Raji (cell line): ENCODE measurements around the gene ZBP1.

ENCODE experiments used
- POLR2A ChIP-seq: IDR thresholded peaks from 2 replicates; pipeline ENCODE4 v1.6.1; 2011; ENCODE audit warnings: low read depth, low read length, control low read depth; ENCODE audit not compliant: insufficient read depth

Gene ZBP1

GRCh38 chr20:57653546-57653900 is 33.3 kb upstream of the ZBP1 start:
- TF ChIP-seq POLR2A: no peak

GRCh38 chr20:57652606-57653545 is 32.6 kb upstream of the ZBP1 start:
- TF ChIP-seq POLR2A: no peak

- no peak for TF ChIP-seq POLR2A
Measured at GRCh38 chr20:57651881-57652605, 31.8 kb upstream of the ZBP1 start.

DNA sequence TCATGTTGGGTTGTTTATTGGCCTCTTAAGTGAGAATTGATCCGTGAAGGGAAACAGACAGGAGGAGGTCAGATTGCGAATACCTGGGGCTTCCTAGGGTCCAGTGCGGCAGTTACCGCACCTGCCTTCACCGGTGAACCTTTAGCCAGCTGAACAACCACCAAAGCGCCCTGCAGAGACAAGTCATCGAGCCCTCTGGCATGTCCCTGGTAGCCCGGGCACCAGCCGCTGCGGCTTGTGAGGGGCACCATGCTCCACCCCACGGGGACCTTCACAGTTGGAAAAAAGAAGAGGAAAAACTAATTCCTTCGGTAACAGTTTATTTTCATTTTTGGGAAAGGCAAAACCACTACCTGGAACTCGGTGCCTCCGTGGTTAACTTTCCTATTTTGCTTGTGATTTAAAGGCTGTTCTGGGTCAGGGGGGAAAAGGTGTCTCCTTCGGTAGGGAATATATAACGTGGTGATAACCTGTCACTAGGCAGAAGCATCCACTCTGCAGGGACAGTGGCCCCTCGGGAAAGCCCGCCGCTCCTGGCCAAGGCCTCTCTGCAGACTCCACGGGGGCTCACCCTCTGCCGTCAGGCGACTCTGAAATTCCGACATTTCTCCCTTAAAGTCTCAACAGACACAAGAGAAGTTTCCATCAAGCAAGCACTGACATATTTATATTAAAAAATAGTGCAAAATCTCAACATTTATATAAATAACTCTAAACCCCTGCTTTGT is 30.7 kb upstream of the ZBP1 start:
- no peak for TF ChIP-seq POLR2A

- TF ChIP-seq POLR2A: no peak
Measured at GRCh38 chr20:57650266-57650665, 30.0 kb upstream of the ZBP1 start.

DNA sequence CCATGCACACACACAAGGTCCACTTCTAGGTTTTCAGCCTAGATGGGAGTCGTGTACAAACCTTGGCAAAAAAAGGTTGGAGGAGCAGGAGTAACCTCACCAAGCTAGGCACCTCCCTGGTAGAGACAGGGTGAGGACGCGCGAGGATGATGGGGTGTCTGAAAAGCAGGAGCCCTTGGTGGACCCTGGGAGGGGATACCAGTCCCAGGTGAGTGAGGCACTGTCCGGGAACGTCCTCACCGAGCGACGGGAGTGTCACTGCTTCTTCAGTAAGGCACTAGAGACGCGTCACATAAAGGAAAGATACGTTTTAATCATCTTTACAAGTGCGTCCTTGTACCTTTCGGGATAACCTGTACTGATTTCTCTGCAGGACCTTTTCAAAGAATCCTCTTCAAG is 29.4 kb upstream of the ZBP1 start:
- no peak for TF ChIP-seq POLR2A

- TF ChIP-seq POLR2A: no peak
Measured at GRCh38 chr20:57648878-57649616, 28.8 kb upstream of the ZBP1 start.

GRCh38 chr20:57647933-57648785 is 27.9 kb upstream of the ZBP1 start:
- TF ChIP-seq POLR2A: no peak

GRCh38 chr20:57647006-57647932 is 27.0 kb upstream of the ZBP1 start:
- no peak for TF ChIP-seq POLR2A

- TF ChIP-seq POLR2A: no peak
Measured at GRCh38 chr20:57638895-57639236, 18.6 kb upstream of the ZBP1 start.

- TF ChIP-seq POLR2A: no peak
Measured at GRCh38 chr20:57638173-57638894, 18.1 kb upstream of the ZBP1 start.

DNA sequence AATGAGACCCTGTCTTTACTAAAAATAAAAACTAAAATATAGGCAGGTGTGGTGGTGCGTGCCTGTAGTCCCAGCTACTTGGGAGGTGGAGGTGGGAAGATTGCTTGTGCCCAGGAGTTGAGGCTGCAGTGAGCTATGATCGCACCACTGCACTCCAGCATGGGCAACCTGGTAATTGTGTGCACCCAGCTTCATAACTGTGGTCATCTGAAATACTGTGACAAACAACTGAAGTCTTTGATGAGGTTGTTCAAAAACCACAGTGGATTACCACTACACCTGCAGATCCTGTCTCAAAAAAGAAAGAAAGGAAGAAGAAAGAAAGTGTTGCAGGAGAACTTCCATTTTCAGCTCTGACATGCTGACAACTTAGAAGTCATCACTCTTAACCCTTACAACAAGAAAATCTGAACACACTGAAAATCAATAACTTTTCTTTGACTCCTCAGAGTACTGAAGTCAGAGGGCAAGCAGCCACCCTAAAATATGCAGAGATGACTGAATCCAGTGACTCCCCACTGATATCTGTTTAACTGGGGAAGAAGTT is 13.8 kb upstream of the ZBP1 start:
- no peak for TF ChIP-seq POLR2A

- TF ChIP-seq POLR2A: no peak
Measured at GRCh38 chr20:57632286-57632685, 12.1 kb upstream of the ZBP1 start.

GRCh38 chr20:57630061-57630460 is 9.8 kb upstream of the ZBP1 start:
- no peak for TF ChIP-seq POLR2A
